ENCODE measurements around the gene GRIK3.

GRCh38 chr1:36950604-36951291, 83.6 kb downstream of the GRIK3 start:
- no peak for TF ChIP-seq CTCF (IDR thresholded peaks at IDR 0.05)
- no peak for TF ChIP-seq POLR2A (IDR thresholded peaks at IDR 0.05)
